Right ventricle myocardium superior (tissue), 1 donor: ENCODE measurements around the gene MAP1LC3A. TPM values are rescaled to one million over a fixed set of nuclear protein-coding genes. Genes with fewer than 3 reads are reported as not detected.
A peak's percentile ranks its signal among the peaks of the same experiment; 100 is the strongest.

Source experiments
- ATAC-seq: fragments of 200-7000 bp; cut with Tn5 transposase; one replicate; pipeline ENCODE4 v1.9.1; 2020; ENCODE audit warnings: mild to moderate bottlenecking; ENCODE audit not compliant: poor library complexity
- DNase-seq: peaks from one replicate; pipeline ENCODE4 v3.0.0-alpha.2; 2020
- intact Hi-C: fragments of 100-400 bp; cut with DNase I; formaldehyde crosslinking; loops from one replicate; pipeline ENCODE4 v1.11.2; 2022
- total RNA-seq: library from RNA; stranded (reverse); fragmentation: NEBNext Ultra II Directional; extraction: Animal tissue kit (Norgen Biotek cat#: 25700); gene quantifications from one replicate; pipeline ENCODE4 v1.2.1, GENCODE V29; 2021
- donor health status: DM: no; HTN: yes; CAD: no; lungs with severe emphysema.

Gene MAP1LC3A
- total RNA-seq, 1 donor from 2014 or later, result 107 TPM

DNA sequence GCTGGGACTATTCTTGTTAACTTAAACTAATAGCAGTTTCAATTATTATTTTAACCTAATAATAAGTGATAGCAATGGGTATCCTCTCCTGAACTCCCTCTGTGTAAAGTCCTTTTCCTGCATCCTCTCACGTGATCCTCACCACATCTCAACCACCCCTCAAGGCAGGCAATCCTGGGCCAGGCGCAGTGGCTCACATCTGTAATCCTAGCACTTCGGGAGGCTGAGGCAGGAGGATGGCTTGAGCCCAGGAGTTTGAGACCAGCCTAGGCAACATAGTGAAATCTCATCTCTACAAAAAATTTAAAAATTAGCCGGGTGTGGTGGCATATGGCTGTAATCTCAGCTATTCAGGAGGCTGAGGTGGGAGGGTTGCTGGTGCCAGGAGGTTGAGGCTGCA lies 23.7 kb downstream of the MAP1LC3A start:
- intact Hi-C loops, result no loop called here
- ATAC-seq, result no peak

DNA sequence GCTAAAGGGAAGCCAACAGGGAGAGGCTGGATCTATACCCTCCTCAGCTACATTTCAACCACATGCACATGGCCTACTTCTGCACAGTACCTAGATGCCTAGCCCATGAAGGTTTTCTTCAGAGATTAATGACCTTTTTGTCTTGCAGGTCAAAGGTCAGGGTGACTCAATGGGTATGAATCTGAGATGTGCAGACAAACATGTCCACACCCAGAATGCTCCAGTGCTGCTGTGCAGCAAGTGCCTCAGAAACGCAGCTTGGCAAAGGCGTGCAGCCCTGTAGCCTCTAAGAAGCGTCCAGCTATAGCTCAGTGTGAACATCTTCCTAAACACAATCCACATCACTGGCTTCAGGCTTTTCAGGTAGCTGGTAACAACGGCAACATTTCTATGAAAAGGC lies 24.4 kb downstream of the MAP1LC3A start:
- intact Hi-C loops, result no loop called here
- ATAC-seq (no peak), DNase-seq (no peak)

More for the DNA sequence above, 23.7 kb downstream of the MAP1LC3A start:
- DNase-seq, result no peak

DNA sequence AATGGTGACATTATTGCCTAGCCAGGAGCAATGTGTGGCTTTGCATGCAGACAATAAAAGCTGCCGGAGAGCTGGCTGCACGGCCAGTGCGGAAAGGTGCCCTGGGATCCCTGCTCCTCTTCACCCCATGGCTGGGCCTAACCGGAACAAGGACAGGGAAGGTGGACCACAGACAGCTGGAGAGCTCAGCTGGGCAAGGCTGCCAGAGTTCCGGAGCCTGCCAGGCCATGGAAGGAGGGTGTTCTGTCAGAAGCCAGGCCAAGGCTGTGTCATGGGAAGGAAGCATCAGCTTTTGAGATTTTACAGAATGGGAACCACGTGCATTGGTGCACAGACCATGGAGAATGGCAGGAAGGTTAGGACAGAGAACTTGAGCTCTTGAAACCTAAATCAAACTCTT lies 25.0 kb downstream of the MAP1LC3A start:
- intact Hi-C loops, result no loop called here
- DNase-seq (peak; percentile 62), ATAC-seq (peak; percentile 38)

- intact Hi-C loops, result no loop called here
- no peak for ATAC-seq
- no peak for DNase-seq
Observed at GRCh38 chr20:34585019-34585418, 26.5 kb downstream of the MAP1LC3A start.

DNA sequence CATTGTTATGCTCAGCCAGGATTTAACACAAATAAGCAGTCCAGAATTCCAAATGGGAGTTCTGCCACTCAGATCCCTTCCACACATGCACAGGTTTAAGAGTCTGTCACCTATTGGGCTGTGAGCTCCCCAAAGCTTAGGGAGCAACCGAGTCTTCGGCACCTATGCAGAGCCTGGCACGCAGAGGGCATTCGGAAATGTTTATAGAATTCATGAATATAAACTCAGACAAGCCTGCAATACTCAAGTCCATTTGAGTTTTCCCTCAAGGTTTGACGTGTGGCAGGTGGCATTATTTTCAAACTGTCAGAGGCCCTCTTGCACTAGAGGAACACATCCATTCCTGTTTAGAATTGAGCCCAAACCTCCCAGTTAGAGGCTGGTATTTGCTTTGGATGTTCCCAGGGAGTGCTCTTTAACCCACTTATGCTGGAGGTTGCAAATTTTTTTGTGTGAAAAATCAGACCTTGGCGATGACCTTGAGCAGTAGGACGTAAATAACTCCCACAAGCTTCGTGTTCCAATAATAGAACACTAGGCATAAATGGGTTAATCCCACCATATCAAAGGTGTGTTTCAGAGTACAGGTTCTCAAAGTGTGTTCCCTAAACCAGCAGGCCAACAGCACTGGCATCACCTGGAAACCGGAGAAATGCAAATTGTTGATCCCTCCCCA lies 28.1 kb downstream of the MAP1LC3A start:
- ATAC-seq (no peak), DNase-seq (no peak)
- intact Hi-C loops, result no loop called here

DNA sequence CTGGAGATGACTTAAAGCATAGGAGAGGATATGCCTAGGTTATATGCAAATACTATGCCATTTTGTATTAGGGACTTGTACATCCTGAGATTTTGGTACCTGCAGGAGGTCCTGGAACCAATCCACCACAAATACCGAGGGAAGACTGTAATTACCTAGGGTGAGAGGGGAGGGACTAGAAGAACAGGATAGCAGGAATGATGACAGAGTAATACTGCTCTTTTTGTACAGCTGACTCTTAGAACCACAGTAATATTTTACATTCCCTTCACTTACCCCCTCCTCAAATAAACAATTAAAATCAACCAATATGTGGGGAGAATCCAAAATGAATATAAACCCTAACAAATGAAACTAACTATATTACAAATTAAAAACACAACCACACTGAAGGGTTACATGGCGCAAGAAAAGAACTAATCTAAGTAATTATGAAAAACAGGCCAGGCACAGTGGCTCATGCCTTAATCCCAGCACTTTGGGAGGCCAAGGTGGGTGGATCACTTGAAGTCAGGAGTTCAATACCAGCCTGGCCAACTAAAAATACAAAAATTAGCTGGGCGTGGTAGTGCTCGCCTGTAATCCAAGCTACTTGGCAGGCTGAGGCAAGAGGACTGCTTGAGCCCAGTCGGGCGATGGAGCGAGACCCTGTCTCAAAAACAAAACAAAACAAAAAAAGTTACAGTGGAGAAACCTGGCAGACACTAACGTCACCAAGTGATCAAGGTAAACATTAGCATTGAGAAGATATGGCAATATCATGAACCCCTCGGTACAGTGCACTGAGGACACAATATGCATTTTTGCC lies 37.1 kb downstream of the MAP1LC3A start:
- no peak for DNase-seq
- intact Hi-C loops, result no loop called here
- no peak for ATAC-seq

DNA sequence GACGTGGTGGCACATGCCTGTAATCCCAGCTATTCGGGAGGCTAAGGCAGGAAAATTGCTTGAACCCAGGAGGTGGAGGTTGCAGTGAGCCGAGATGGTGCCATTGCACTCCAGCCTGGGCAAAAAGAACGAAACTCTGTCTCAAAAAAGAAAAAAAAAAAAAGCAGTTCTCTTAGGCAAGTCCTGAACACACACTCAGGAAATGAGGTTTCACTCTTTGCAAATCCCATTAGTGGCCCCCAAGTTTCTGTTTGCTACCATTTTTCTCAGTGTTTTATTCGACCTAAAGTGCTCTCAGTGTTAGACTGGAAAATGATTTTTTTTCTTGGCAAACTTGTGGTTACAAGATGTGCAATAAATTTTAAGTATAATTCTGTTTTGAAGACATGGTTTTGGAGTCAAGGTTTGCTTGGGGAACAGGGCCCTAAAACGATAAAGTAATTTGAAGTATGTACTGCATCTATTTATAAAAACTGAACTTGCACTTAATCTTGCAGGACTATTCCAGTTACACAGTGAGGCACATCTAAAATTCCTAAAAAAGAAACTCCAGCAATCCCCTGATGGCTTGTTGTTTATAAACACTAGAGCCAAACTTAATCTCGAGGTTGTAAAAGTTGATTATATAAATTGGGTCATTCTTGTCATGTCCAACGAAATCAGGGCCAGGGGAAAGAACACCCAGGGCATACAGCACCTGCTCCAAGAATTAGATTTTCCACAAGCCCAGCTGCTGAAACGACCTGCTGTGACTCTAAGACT lies 42.6 kb downstream of the MAP1LC3A start:
- intact Hi-C loops, result no loop called here
- DNase-seq (no peak), ATAC-seq (peak; percentile 67)

DNA sequence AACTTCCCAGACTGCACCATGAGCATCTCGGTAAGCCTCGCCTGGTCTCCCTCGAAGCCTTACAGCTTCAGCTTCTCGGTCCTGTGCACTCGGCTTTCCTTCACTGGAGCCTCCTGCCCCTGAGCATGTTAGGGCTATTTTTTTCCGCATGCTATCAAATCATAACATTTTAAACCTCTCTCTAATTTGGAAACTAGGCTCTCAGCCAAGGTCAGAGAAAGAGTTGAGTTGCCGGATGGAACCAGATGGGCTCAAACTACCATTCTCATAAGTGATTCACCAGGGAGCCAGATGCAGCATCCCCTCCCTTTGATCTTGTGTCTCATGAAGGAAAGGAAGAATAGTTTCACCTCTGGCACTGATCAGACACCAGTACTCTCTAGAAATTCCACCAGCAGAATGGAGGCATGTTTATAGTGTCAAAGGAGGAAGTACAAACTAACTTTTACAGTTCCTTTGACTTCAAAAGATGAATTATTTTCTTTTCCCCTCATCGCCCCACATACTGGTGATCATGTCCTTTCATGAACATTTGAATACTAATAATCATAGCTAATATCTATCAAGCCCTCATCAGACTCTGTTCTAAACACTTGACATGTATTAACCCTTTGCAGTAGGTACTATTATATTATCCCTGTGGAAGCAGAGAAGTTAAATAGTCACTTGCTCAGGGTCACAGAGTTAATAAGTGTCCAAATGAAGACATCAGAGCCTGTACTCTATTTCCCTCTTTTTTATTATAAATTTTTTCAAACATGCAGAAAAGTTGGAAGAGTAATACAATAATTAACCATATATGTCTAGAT lies 46.7 kb downstream of the MAP1LC3A start:
- DNase-seq, result no peak
- ATAC-seq, result peak; percentile 35
- intact Hi-C loops, result no loop called here

GRCh38 chr20:34607066-34607465 lies 48.5 kb downstream of the MAP1LC3A start:
- ATAC-seq, result no peak
- no peak for DNase-seq
- intact Hi-C loops, result no loop called here

Other genes starting within 250 kb of the MAP1LC3A start
- gene ITCH, start 195.4 kb upstream of the MAP1LC3A start, total RNA-seq, result 39.9 TPM
- 148 TPM for gene DYNLRB1, start 42.3 kb upstream of the MAP1LC3A start, total RNA-seq
- 10.9 TPM for gene PIGU, start 118.4 kb downstream of the MAP1LC3A start, total RNA-seq
- 108 TPM for gene TP53INP2, start 145.6 kb downstream of the MAP1LC3A start, total RNA-seq